HL-60 (cell line): ENCODE results near the gene SUFU.

Experiments
- DNase-seq, 2 experiments: peaks; one replicate each; pipeline ENCODE4 v3.0.0-alpha.2; 2010 to 2020; ENCODE audit warnings: low read depth in 1 of 2, low spot score in 1 of 2
- H3K27ac ChIP-seq: fragments of 250-450 bp; sonication (Bioruptor Pico); replicated peaks from 2 replicates; pipeline ENCODE4 v1.5.1; 2020; ENCODE audit warnings: mild to moderate bottlenecking, moderate library complexity
- H3K27me3 ChIP-seq: fragments of 250-450 bp; sonication (Bioruptor Pico); 2 replicates; pipeline ENCODE4 v1.5.1; 2021; ENCODE audit warnings: mild to moderate bottlenecking, moderate library complexity; ENCODE audit not compliant: insufficient read depth, poor library complexity, severe bottlenecking
- H3K4me3 ChIP-seq: replicated peaks from 2 replicates; pipeline ENCODE4 v1.5.1; 2011; ENCODE audit warnings: mild to moderate bottlenecking, control low read depth, low read length; ENCODE audit not compliant: insufficient read depth
- GABPA ChIP-seq: IDR thresholded peaks from 2 replicates; pipeline ENCODE4 v1.6.1; 2012; ENCODE audit warnings: low read depth
- POLR2AphosphoS5 ChIP-seq: IDR thresholded peaks from 2 replicates; pipeline ENCODE4 v1.6.1; 2012; ENCODE audit warnings: low read depth
- SPI1 ChIP-seq: IDR thresholded peaks from 2 replicates; pipeline ENCODE4 v1.6.1; 2012; ENCODE audit warnings: low read depth, mild to moderate bottlenecking, borderline replicate concordance
- TF ChIP-seq, protein P1 (sequence below): IDR thresholded peaks from 2 replicates; pipeline ENCODE4 v1.6.1; 2012; ENCODE audit warnings: low read depth; ENCODE audit not compliant: insufficient replicate concordance
- TF ChIP-seq, protein P2 (sequence below): IDR thresholded peaks from one replicate; pipeline ENCODE4 v1.5.1; 2011; ENCODE audit warnings: low read length, control low read depth, inconsistent platforms; ENCODE audit not compliant: insufficient read depth

The SUFU gene

DNA sequence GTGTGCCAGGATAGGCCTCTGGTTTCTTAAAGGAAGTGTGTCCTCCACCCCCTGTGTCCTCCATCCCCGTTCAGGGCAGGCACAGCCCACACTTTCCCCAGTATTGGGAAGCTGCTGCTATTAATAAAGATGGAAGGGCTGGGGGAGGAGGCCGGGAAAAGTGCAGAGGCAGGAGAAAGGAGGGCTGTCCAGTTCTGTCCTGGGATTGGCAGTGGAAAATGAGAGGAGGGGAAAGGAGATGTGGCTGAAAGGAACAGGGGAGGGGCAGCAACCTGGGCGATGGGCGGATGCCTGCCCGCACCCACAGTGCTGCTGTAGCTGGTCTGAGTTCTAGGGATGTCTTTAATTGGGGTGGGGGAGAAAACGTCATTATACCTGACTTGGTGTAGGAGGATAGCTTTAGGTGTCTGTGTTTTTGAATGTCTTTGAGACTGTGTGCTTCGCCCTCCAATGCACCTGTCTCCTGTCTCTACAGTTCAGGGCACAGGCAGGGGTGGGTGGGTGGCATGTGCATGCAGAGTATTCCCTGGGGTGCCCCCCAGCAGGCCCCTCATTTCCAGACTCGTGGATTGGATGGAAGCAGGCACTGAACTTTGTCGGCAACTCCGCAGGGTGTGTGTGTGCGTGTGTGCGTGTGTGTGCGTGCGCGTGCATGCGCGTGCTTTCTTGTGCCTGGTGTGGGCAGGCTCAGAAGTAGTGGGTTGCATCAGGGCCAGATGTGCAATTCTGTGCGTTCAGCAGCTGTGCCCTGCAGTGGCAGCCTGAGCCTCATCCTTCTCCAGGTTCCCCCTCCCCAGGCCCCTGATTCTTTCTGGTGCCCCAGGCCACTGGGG is 143.1 kb downstream of the SUFU start:
- no peaks in the 10 kb centered on the region for H3K27me3 ChIP-seq
- peak; percentile 87 to 89 for DNase-seq
- peak overlapping the region; percentile 81 for H3K4me3 ChIP-seq
- peak overlapping the region; percentile 95 for H3K27ac ChIP-seq
- TF ChIP-seq GABPA = no peak
- peak; percentile 59 for TF ChIP-seq POLR2AphosphoS5
- TF ChIP-seq SPI1 = no peak
- TF ChIP-seq, protein P1, sequence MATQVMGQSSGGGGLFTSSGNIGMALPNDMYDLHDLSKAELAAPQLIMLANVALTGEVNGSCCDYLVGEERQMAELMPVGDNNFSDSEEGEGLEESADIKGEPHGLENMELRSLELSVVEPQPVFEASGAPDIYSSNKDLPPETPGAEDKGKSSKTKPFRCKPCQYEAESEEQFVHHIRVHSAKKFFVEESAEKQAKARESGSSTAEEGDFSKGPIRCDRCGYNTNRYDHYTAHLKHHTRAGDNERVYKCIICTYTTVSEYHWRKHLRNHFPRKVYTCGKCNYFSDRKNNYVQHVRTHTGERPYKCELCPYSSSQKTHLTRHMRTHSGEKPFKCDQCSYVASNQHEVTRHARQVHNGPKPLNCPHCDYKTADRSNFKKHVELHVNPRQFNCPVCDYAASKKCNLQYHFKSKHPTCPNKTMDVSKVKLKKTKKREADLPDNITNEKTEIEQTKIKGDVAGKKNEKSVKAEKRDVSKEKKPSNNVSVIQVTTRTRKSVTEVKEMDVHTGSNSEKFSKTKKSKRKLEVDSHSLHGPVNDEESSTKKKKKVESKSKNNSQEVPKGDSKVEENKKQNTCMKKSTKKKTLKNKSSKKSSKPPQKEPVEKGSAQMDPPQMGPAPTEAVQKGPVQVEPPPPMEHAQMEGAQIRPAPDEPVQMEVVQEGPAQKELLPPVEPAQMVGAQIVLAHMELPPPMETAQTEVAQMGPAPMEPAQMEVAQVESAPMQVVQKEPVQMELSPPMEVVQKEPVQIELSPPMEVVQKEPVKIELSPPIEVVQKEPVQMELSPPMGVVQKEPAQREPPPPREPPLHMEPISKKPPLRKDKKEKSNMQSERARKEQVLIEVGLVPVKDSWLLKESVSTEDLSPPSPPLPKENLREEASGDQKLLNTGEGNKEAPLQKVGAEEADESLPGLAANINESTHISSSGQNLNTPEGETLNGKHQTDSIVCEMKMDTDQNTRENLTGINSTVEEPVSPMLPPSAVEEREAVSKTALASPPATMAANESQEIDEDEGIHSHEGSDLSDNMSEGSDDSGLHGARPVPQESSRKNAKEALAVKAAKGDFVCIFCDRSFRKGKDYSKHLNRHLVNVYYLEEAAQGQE = no peak
- TF ChIP-seq, protein P2, sequence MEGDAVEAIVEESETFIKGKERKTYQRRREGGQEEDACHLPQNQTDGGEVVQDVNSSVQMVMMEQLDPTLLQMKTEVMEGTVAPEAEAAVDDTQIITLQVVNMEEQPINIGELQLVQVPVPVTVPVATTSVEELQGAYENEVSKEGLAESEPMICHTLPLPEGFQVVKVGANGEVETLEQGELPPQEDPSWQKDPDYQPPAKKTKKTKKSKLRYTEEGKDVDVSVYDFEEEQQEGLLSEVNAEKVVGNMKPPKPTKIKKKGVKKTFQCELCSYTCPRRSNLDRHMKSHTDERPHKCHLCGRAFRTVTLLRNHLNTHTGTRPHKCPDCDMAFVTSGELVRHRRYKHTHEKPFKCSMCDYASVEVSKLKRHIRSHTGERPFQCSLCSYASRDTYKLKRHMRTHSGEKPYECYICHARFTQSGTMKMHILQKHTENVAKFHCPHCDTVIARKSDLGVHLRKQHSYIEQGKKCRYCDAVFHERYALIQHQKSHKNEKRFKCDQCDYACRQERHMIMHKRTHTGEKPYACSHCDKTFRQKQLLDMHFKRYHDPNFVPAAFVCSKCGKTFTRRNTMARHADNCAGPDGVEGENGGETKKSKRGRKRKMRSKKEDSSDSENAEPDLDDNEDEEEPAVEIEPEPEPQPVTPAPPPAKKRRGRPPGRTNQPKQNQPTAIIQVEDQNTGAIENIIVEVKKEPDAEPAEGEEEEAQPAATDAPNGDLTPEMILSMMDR = no peak

DNA sequence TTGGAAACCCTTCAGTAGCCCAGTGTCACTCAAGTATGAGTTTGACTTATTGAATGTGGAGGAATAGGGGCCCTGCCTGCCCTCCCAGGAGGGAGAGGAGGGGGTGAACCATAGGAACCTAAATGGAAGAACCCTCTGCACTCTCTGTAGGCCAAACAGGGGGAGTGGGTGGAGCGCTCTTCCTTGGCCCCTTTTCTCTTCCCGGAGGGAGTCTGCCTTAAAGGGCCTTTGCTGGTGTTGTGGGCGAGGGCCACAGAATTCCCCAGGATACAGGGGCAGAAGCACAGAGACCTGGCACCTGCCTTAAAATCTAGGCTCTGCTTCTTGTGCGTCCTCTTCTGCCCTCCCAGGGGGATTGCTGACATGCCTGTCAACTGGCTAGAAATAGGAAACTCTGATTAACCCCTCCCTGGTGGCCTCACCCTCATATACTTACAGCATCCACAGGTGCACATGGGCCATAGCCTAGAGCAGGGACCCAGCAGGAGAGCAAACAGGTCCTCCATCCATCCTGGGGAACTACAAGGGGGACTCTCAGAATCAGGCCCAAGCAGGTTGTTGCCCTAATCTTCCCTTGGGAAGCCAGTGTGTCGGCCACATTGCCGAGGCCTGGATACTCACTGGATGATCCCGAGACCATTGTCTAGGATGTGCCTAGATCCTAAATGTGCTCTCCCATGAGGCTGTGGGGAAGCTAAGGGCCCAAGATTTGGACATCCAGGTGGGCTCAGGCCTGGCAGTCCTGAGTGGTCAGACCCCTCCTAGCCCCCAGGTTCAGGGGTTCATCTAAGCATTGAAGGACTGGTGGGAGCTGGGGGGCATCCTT is 143.9 kb downstream of the SUFU start:
- DNase-seq = no peak
- no peaks in the 10 kb centered on the region for H3K27me3 ChIP-seq
- peak overlapping the region; percentile 81 for H3K4me3 ChIP-seq
- no peak for TF ChIP-seq POLR2AphosphoS5
- H3K27ac ChIP-seq = peak overlapping the region; percentile 95

DNA sequence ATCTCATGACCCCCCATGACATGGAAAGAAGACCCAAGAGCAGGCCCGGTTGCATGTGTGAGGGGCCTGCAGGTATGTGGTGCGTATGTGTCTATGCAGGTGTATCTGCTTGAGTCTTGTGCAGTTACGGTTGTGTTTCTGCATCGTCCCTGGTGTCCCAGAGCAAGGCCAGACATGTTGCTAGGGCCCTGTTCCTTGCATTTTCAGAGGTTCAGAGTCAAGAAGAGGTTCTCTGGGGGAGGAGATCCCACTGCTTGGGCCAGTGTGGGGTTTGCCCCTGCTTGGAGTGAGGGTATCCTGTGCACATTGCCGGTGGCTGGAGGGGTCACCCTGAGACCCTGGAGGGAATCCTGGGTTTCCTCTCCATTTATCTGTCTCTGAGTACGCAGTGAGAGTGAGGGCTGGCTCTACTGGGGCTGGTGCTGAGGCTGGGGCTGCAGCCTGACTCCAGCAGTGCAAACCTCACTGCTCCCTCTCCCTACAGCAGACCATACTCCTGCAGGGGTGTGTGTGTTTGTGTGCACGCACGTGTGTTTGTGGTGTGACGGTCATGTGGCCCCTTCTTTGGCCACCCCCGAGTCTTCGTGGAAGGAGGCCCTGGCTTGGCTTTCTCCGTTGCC is 144.6 kb downstream of the SUFU start:
- no peak overlapping the region for H3K27ac ChIP-seq
- no peaks in the 10 kb centered on the region for H3K27me3 ChIP-seq
- no peak overlapping the region for H3K4me3 ChIP-seq
- TF ChIP-seq, protein P2 = no peak
- TF ChIP-seq GABPA (no peak), POLR2AphosphoS5 (no peak), SPI1 (no peak)
- TF ChIP-seq, protein P1 = no peak
- no peak for DNase-seq
